ENCODE measurements around the gene PLXDC2. TPM values are rescaled to one million over a fixed set of nuclear protein-coding genes. Genes with fewer than 3 reads are reported as not detected.

PLXDC2 gene
- total and polyA plus RNA-seq, 2 donors, result 25.9 to 72.7 TPM

DNA sequence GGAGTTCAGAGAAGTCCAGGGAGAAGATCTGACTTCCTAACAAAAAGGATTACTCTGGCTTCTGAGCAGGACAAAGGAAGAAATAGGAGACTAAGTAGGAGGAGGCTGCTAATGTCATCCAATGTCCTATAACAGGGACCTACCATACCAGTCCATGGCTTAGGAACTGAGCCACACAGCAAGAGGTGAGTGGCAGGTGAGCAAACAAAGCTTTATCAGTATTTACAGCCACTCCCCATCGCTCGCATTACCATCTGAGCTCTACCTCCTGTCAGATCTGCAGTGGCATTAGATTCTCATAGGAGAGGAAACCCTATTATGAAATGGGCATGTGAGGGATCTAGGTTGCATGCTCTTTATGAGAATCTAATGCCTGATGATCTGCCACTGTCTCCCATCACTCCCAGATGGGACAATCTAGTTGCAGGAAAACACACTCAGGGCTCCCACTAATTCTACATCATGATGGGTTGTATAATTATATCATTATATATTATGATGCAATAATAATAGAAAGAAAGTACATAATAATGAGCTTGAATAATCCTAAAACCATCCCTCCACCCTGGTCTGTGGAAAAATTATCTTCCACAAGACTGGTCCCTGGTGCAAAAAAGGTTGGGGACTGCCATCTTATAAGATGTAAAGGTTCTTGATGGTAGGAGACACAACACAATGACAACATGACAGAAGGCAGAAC, 487.4 kb downstream of the PLXDC2 start:
- H3K4me3 ChIP-seq (ENCODE audit: low read depth, low read length), result no peak overlapping the region
- no peaks in the 10 kb centered on the region for H3K4me1 ChIP-seq (ENCODE audit: insufficient read depth)

GRCh38 chr10:20313665-20314064, 497.4 kb downstream of the PLXDC2 start:
- Histone ChIP-seq H3K4me1 (ENCODE audit: insufficient read depth) (no peaks in the 10 kb centered on the region), H3K4me3 (ENCODE audit: low read depth, low read length) (no peak overlapping the region), H3K36me3 (ENCODE audit: insufficient read depth) (no peaks in the 10 kb centered on the region), H3K27ac (ENCODE audit: low read depth) (no peak overlapping the region)
- WGBS, result 61% methylated on average over 3 of the region's 3 CpGs
- DNase-seq (ENCODE audit: extremely low spot score), result no peak

More for the DNA sequence above, 487.4 kb downstream of the PLXDC2 start:
- Histone ChIP-seq H3K27ac (ENCODE audit: low read depth) (no peak overlapping the region), H3K36me3 (ENCODE audit: insufficient read depth) (no peaks in the 10 kb centered on the region)
- 95% methylated on average over 2 of the region's 2 CpGs for WGBS
- DNase-seq (ENCODE audit: extremely low spot score), result no peak

GRCh38 chr10:20314431-20314830, 498.2 kb downstream of the PLXDC2 start:
- Histone ChIP-seq H3K27ac (ENCODE audit: low read depth) (no peak overlapping the region), H3K4me3 (ENCODE audit: low read depth, low read length) (no peak overlapping the region), H3K36me3 (ENCODE audit: insufficient read depth) (no peaks in the 10 kb centered on the region), H3K4me1 (ENCODE audit: insufficient read depth) (no peaks in the 10 kb centered on the region)
- WGBS, result 58% methylated on average over 3 of the region's 3 CpGs
- DNase-seq (ENCODE audit: extremely low spot score), result no peak

DNA sequence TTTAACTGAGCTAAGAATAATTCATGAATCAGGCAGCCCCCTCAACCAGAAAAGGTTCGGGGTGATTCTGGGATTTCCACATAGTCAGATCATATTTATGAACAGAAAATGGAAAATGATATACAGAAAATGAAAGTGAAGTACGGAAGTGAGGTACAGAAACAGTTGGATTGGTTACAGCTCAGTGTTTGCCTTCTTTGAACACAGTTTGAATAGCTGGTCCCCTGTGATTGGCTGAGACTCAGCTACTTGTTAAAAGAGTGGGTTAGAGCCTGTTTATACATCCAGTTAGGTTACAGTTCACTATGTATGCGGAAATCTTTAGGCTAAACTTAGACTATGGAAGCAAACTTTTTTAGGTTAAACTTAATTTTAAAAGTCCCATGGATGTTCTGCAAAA, 511.7 kb downstream of the PLXDC2 start:
- Histone ChIP-seq H3K4me3 (ENCODE audit: low read depth, low read length) (no peak overlapping the region), H3K4me1 (ENCODE audit: insufficient read depth) (no peaks in the 10 kb centered on the region), H3K27ac (ENCODE audit: low read depth) (no peak overlapping the region), H3K36me3 (ENCODE audit: insufficient read depth) (no peaks in the 10 kb centered on the region)
- DNase-seq (ENCODE audit: extremely low spot score), result no peak
- 90% methylated on average over 3 of the region's 3 CpGs for WGBS

DNA sequence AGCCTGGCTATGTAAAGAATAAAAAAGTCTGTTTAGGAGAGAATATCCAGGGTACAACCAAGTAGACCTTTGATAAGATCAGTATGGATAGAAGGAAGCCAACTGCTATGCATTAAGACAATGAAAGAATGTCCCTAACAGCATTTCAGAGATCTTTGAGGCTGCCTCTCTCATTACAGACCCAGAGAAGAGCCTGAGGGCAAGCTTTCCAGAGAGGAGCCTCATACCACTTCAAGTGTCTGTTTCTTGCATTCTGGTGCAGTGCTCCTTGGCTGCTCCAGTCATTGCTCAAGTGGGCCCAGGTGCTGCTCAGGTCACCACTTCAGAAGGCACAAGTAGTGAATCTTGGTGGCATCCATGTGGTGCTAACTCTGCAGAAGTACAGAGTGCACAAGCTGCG, 514.0 kb downstream of the PLXDC2 start:
- 96% methylated on average over 1 of the region's 1 CpG for WGBS
- H3K27ac ChIP-seq (ENCODE audit: low read depth), result no peak overlapping the region
- H3K4me1 ChIP-seq (ENCODE audit: insufficient read depth), result no peaks in the 10 kb centered on the region
- no peak overlapping the region for H3K4me3 ChIP-seq (ENCODE audit: low read depth, low read length)
- no peaks in the 10 kb centered on the region for H3K36me3 ChIP-seq (ENCODE audit: insufficient read depth)
- DNase-seq (ENCODE audit: extremely low spot score), result no peak

GRCh38 chr10:20334559-20334958, 518.3 kb downstream of the PLXDC2 start:
- H3K4me1 ChIP-seq (ENCODE audit: insufficient read depth), result no peaks in the 10 kb centered on the region

More at GRCh38 chr10:20334559-20334958, 518.3 kb downstream of the PLXDC2 start:
- H3K27ac ChIP-seq (ENCODE audit: low read depth), result no peak overlapping the region
- H3K36me3 ChIP-seq (ENCODE audit: insufficient read depth), result no peaks in the 10 kb centered on the region
- WGBS, result 90% methylated on average over 3 of the region's 3 CpGs
- DNase-seq (ENCODE audit: extremely low spot score), result no peak
- H3K4me3 ChIP-seq (ENCODE audit: low read depth, low read length), result no peak overlapping the region

Small RNAs within 50 kb of the gene (small RNA-seq; reads per million reads assigned to genes)
- not detected for gene RNU6-1212P

Data from urinary bladder (tissue), 4 donors.